Measurements from ENCODE around the gene SLC35F4. TPM values are rescaled to one million over a fixed set of nuclear protein-coding genes. Genes with fewer than 3 reads are reported as not detected.

The SLC35F4 gene
- total and polyA plus RNA-seq, 2 of the 4 experiments (the other 2 are of a cell fraction), result not detected

GRCh38 chr14:57837267-57837666 lies 28.6 kb downstream of the SLC35F4 start:
- H2BK20ac ChIP-seq (ENCODE audit: low read depth, low read length), result no peak overlapping the region
- no peaks in the 10 kb centered on the region for H3K9me1 ChIP-seq (ENCODE audit: insufficient read depth, low read length)
- no peak overlapping the region for H4K91ac ChIP-seq (ENCODE audit: insufficient read depth, low read depth, low read length)
- dilution Hi-C loops (cut with HindIII; ENCODE audit: low sequenced_read_pairs, unreplicated experiment), result no loop called here
- no peak overlapping the region for H4K5ac ChIP-seq (ENCODE audit: low read depth, low read length)
- no peak for TF ChIP-seq USF2 (IDR thresholded peaks at IDR 0.05; ENCODE audit: low read depth, low read length)
- TF ChIP-seq MAFK (IDR thresholded peaks at IDR 0.05; ENCODE audit: low read depth, low read length), result no peak
- TF ChIP-seq, protein P1, sequence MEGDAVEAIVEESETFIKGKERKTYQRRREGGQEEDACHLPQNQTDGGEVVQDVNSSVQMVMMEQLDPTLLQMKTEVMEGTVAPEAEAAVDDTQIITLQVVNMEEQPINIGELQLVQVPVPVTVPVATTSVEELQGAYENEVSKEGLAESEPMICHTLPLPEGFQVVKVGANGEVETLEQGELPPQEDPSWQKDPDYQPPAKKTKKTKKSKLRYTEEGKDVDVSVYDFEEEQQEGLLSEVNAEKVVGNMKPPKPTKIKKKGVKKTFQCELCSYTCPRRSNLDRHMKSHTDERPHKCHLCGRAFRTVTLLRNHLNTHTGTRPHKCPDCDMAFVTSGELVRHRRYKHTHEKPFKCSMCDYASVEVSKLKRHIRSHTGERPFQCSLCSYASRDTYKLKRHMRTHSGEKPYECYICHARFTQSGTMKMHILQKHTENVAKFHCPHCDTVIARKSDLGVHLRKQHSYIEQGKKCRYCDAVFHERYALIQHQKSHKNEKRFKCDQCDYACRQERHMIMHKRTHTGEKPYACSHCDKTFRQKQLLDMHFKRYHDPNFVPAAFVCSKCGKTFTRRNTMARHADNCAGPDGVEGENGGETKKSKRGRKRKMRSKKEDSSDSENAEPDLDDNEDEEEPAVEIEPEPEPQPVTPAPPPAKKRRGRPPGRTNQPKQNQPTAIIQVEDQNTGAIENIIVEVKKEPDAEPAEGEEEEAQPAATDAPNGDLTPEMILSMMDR (conservative IDR thresholded peaks at IDR 0.05; ENCODE audit: low read depth, low read length), result no peak
- TF ChIP-seq POLR2A (IDR thresholded peaks at IDR 0.05; ENCODE audit: low read depth, low read length), result no peak
- TF ChIP-seq SMC3 (IDR thresholded peaks at IDR 0.05; ENCODE audit: low read depth, low read length), result no peak
- TF ChIP-seq RFX5 (IDR thresholded peaks at IDR 0.05; ENCODE audit: low read depth, low read length), result no peak
- no peak for TF ChIP-seq FOS (IDR thresholded peaks at IDR 0.05; ENCODE audit: low read depth, low read length)
- TF ChIP-seq NFE2L2 (IDR thresholded peaks at IDR 0.05; ENCODE audit: low read depth, low read length), result no peak
- no peak for TF ChIP-seq CHD1 (IDR thresholded peaks at IDR 0.05; ENCODE audit: low read depth, low read length)
- no peak for TF ChIP-seq MXI1 (IDR thresholded peaks at IDR 0.05; ENCODE audit: borderline replicate concordance, low read depth, low read length)
- no peak for TF ChIP-seq CEBPB (IDR thresholded peaks at IDR 0.05; ENCODE audit: low read depth, low read length)
- TF ChIP-seq RAD21 (IDR thresholded peaks at IDR 0.05; ENCODE audit: low read length), result no peak
- TF ChIP-seq, protein P2, sequence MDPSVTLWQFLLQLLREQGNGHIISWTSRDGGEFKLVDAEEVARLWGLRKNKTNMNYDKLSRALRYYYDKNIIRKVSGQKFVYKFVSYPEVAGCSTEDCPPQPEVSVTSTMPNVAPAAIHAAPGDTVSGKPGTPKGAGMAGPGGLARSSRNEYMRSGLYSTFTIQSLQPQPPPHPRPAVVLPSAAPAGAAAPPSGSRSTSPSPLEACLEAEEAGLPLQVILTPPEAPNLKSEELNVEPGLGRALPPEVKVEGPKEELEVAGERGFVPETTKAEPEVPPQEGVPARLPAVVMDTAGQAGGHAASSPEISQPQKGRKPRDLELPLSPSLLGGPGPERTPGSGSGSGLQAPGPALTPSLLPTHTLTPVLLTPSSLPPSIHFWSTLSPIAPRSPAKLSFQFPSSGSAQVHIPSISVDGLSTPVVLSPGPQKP (IDR thresholded peaks at IDR 0.05; ENCODE audit: borderline replicate concordance, low read depth, low read length), result no peak
- no peak for TF ChIP-seq BHLHE40 (IDR thresholded peaks at IDR 0.05; ENCODE audit: low read depth, low read length)
- TF ChIP-seq MAZ (IDR thresholded peaks at IDR 0.05; ENCODE audit: borderline replicate concordance, low read depth, low read length), result no peak
- TF ChIP-seq RCOR1 (IDR thresholded peaks at IDR 0.05; ENCODE audit: insufficient replicate concordance, low read length), result no peak
- H2AFZ ChIP-seq (replicated peaks; ENCODE audit: low read length, poor library complexity), result no peak overlapping the region
- H2BK120ac ChIP-seq (ENCODE audit: low read depth, low read length), result no peak overlapping the region
- no peak overlapping the region for H3K23ac ChIP-seq (ENCODE audit: low read depth, low read length)
- no peak for DNase-seq
- H3K4me3 ChIP-seq (ENCODE audit: insufficient read depth, low read depth, low read length), result no peak overlapping the region
- H3K79me1 ChIP-seq (ENCODE audit: low read depth in 1 of 2, low read length in 2 of 2), result no peaks in the 10 kb centered on the region
- H3K36me3 ChIP-seq (ENCODE audit: control insufficient read depth, insufficient read depth, low read length), result no peaks in the 10 kb centered on the region
- in situ Hi-C loops (cut with MboI; ENCODE audit: low sequenced_read_pairs), result no loop called here
- no peak overlapping the region for H3K4me2 ChIP-seq (ENCODE audit: low read depth, low read length)
- no peak overlapping the region for H3K27ac ChIP-seq (ENCODE audit: insufficient read depth, low read length)
- WGBS, 2 experiments (ENCODE audit: extremely low coverage in 2 of 2, insufficient read length in 1 of 2), result no CpG with 5 or more reads among the region's 8 CpGs
- ChIA-PET CTCF (no interaction called here), POLR2A (ENCODE audit: unreplicated experiment) (no interaction called here)
- H2AK5ac ChIP-seq (ENCODE audit: low read depth, low read length), result no peak overlapping the region
- no peaks in the 10 kb centered on the region for H4K20me1 ChIP-seq (ENCODE audit: insufficient read depth, low read length)
- H3K9ac ChIP-seq (ENCODE audit: low read depth, low read length), result no peak overlapping the region
- ATAC-seq (ENCODE audit: low read depth), result no peak
- no peak overlapping the region for H4K8ac ChIP-seq (ENCODE audit: low read depth in 2 of 2, low read length in 2 of 2)
- no peak overlapping the region for H2BK15ac ChIP-seq (ENCODE audit: low read depth, low read length)
- no peaks in the 10 kb centered on the region for H3K4me1 ChIP-seq (ENCODE audit: control insufficient read depth, insufficient read depth, low read length)
- H3K14ac ChIP-seq (replicated peaks; ENCODE audit: low read depth, low read length), result no peak overlapping the region
- no peak overlapping the region for H3K56ac ChIP-seq (ENCODE audit: extremely low read depth, insufficient read depth, low read length)
- BruUV-seq (replicated peaks), result no TSS peak
- H2BK5ac ChIP-seq (ENCODE audit: low read depth, low read length, poor library complexity, severe bottlenecking), result no peak overlapping the region
- no peaks in the 10 kb centered on the region for H3K27me3 ChIP-seq (ENCODE audit: control insufficient read depth, insufficient read depth, low read length)
- no peak overlapping the region for H3K18ac ChIP-seq (ENCODE audit: low read depth, low read length)
- H3K4ac ChIP-seq (ENCODE audit: low read depth, low read length), result no peak overlapping the region
- H3K9me3 ChIP-seq (ENCODE audit: control insufficient read depth, insufficient read depth, low read length), result no peaks in the 10 kb centered on the region
- intact Hi-C loops (cut with micrococcal nuclease), result no loop called here
- no peak overlapping the region for H2AK9ac ChIP-seq (replicated peaks; ENCODE audit: low read depth, low read length, poor library complexity)
